ENCODE results near the gene ARMC7. TPM values are rescaled to one million over a fixed set of nuclear protein-coding genes. Genes with fewer than 3 reads are reported as not detected.

The ARMC7 gene
- total and polyA plus RNA-seq, 8 donors, result 2.2 to 26.8 (median 11.4) TPM

GRCh38 chr17:75151930-75152329, 42.2 kb downstream of the ARMC7 start:
- no peak overlapping the region for H3K27ac ChIP-seq
- H3K4me3 ChIP-seq, result no peak overlapping the region
- peaks cover 9 to 17% (median 14%) of the 10 kb centered on the region in 4 donors for H3K36me3 ChIP-seq
- intact Hi-C loops (cut with DNase I; ENCODE audit: low total_unique reads), result no loop called here
- H3K27me3 ChIP-seq, result no peaks in the 10 kb centered on the region
- H3K4me1 ChIP-seq, result peaks cover 8 to 61% (median 29%) of the 10 kb centered on the region in 4 donors
- H3K9me3 ChIP-seq, result no peaks in the 10 kb centered on the region
- DNase-seq, result peak in 1 of 2 donors; percentile 39
- 85 to 91% (median 90%) methylated on average over 6 of the region's 6 CpGs for WGBS, 5 donors
- no peak for TF ChIP-seq POLR2AphosphoS5 (IDR thresholded peaks at IDR 0.05)
- no peak for TF ChIP-seq POLR2A (IDR thresholded peaks at IDR 0.05)
- TF ChIP-seq EP300 (IDR thresholded peaks at IDR 0.05), result no peak
- TF ChIP-seq CTCF (IDR thresholded peaks at IDR 0.05), result no peak

GRCh38 chr17:75152523-75152921, 42.8 kb downstream of the ARMC7 start:
- no peak for DNase-seq
- no peak for TF ChIP-seq CTCF (IDR thresholded peaks at IDR 0.05)
- TF ChIP-seq EP300 (IDR thresholded peaks at IDR 0.05), result no peak
- no peak for TF ChIP-seq POLR2A (IDR thresholded peaks at IDR 0.05)
- no peak for TF ChIP-seq POLR2AphosphoS5 (IDR thresholded peaks at IDR 0.05)
- Histone ChIP-seq H3K4me1 (peaks cover 8 to 59% (median 28%) of the 10 kb centered on the region in 4 donors), H3K36me3 (peaks cover 3 to 11% (median 8%) of the 10 kb centered on the region in 4 donors), H3K27ac (no peak overlapping the region), H3K9me3 (no peaks in the 10 kb centered on the region), H3K27me3 (no peaks in the 10 kb centered on the region), H3K4me3 (peak overlapping the region in 2 of 4 donors; percentile 92 to 96)
- WGBS, 5 donors, result 75 to 87% (median 82%) methylated on average over 6 of the region's 6 CpGs
- intact Hi-C loops (cut with DNase I; ENCODE audit: low total_unique reads), result no loop called here

GRCh38 chr17:75152922-75153779, 43.4 kb downstream of the ARMC7 start:
- H3K27me3 ChIP-seq, result no peaks in the 10 kb centered on the region
- H3K36me3 ChIP-seq, result peaks cover 0 to 5% (median 2%) of the 10 kb centered on the region in 4 donors
- peak in 1 of 2 donors; percentile 69 for DNase-seq
- H3K9me3 ChIP-seq, result no peaks in the 10 kb centered on the region
- H3K27ac ChIP-seq, result peak overlapping the region in 3 of 5 donors; percentile 83 to 95 (median 89)
- H3K4me3 ChIP-seq, result peak overlapping the region; percentile 82 to 96 (median 93)
- intact Hi-C loops (cut with DNase I; ENCODE audit: low total_unique reads), result no loop called here
- TF ChIP-seq POLR2AphosphoS5 (IDR thresholded peaks at IDR 0.05), result no peak
- no peak for TF ChIP-seq POLR2A (IDR thresholded peaks at IDR 0.05)
- TF ChIP-seq CTCF (IDR thresholded peaks at IDR 0.05), result no peak
- no peak for TF ChIP-seq EP300 (IDR thresholded peaks at IDR 0.05)
- peaks cover 8 to 55% (median 24%) of the 10 kb centered on the region in 4 donors for H3K4me1 ChIP-seq
- 5 to 8% (median 5%) methylated on average over 28 of the region's 28 CpGs for WGBS, 5 donors

- peak overlapping the region; percentile 82 to 96 (median 93) for H3K4me3 ChIP-seq
- 0 to 2% (median 0%) methylated on average over 28 to 35 of the region's 35 CpGs for WGBS, 5 donors
- H3K4me1 ChIP-seq, result peaks cover 8 to 55% (median 22%) of the 10 kb centered on the region in 4 donors
- H3K27me3 ChIP-seq, result no peaks in the 10 kb centered on the region
- peak overlapping the region; percentile 83 to 95 (median 89) for H3K27ac ChIP-seq
- intact Hi-C loops (cut with DNase I; ENCODE audit: low total_unique reads), result no loop called here
- no peaks in the 10 kb centered on the region for H3K36me3 ChIP-seq
- no peaks in the 10 kb centered on the region for H3K9me3 ChIP-seq
- no peak for TF ChIP-seq EP300 (IDR thresholded peaks at IDR 0.05)
- TF ChIP-seq POLR2AphosphoS5 (IDR thresholded peaks at IDR 0.05), result no peak
- no peak for TF ChIP-seq POLR2A (IDR thresholded peaks at IDR 0.05)
- no peak for TF ChIP-seq CTCF (IDR thresholded peaks at IDR 0.05)
- DNase-seq, result peak in 1 of 2 donors; percentile 58
Measured at GRCh38 chr17:75153780-75154194, 44.0 kb downstream of the ARMC7 start.
